Measurements from ENCODE around the gene MGLL.

GRCh38 chr3:127767126-127767525 is 55.2 kb downstream of the MGLL start:
- no peak for TF ChIP-seq CTCF (IDR thresholded peaks at IDR 0.05; ENCODE audit: low read depth, low read length)
- no peak for TF ChIP-seq EZH2phosphoT487 (IDR thresholded peaks at IDR 0.05; ENCODE audit: low read depth)

Data from OCI-LY3 (cell line).